T-helper 1 cell treated with Interleukin-12 subunit alpha and Interleukin-12 subunit beta and Interleukin-4 antibody, amounts not matched to agents 30 ng/mL and 1 ng/mL, for 36 hours (primary cell): ENCODE results near the gene CA7. TPM values are rescaled to one million over a fixed set of nuclear protein-coding genes. Genes with fewer than 3 reads are reported as not detected.

Experiments
- intact Hi-C: fragments of 100-400 bp; cut with micrococcal nuclease; formaldehyde crosslinking; loops from one replicate; pipeline ENCODE4 v1.15.1; 2024
- total RNA-seq: library from RNA; stranded (reverse); gene quantifications from 2 replicates; pipeline ENCODE4 v1.2.3, GENCODE V29; 2022

CA7 gene
- total RNA-seq, 1 donor from 2014 or later: not detected

GRCh38 chr16:66872943-66873684, 28.9 kb downstream of the CA7 start:
- intact Hi-C loops: loop anchor here (1.0 to 5.0 kb wide), 9 partner anchors 8 to 464 kb away; partner anchors contain the start of genes CIAO2B, CKLF, CMTM3 and DYNC1LI2

- intact Hi-C loops: loop anchor here (1.0 to 5.0 kb wide), 9 partner anchors 8 to 465 kb away; partner anchors contain the start of genes CIAO2B, CKLF, CMTM3 and DYNC1LI2
Measured at GRCh38 chr16:66873685-66874055, 29.5 kb downstream of the CA7 start.

- intact Hi-C loops: loop anchor here (5.0 kb wide), 1 partner anchor 222 kb away; no protein-coding TSS in a partner anchor
Measured at GRCh38 chr16:66874079-66874775, 30.0 kb downstream of the CA7 start.

GRCh38 chr16:66878067-66878466, 33.9 kb downstream of the CA7 start:
- intact Hi-C loops: loop anchor here (5.0 kb wide), 1 partner anchor 286 kb away; no protein-coding TSS in a partner anchor

- intact Hi-C loops: loop anchor here (1.0 to 5.0 kb wide), 6 partner anchors 7 to 367 kb away; partner anchors contain the start of genes CES2, CIAO2B, FHOD1 and MATCAP1
Measured at GRCh38 chr16:66880288-66881013, 36.2 kb downstream of the CA7 start, which contains the start of gene PDP2. PDP2 (plus strand) TSS chr16:66880515; CDS start chr16:66884285, 3,770 bp downstream.

GRCh38 chr16:66881014-66881417, 36.8 kb downstream of the CA7 start:
- intact Hi-C loops: loop anchor here (1.0 to 5.0 kb wide), 5 partner anchors 8 to 366 kb away; partner anchors contain the start of genes CES2, CIAO2B, FHOD1 and MATCAP1

GRCh38 chr16:66881560-66881959, 37.3 kb downstream of the CA7 start:
- intact Hi-C loops: loop anchor here (1.0 to 5.0 kb wide), 5 partner anchors 8 to 366 kb away; partner anchors contain the start of genes CES2, CIAO2B, FHOD1 and MATCAP1

GRCh38 chr16:66881964-66882508, 37.8 kb downstream of the CA7 start:
- intact Hi-C loops: loop anchor here (1.0 to 5.0 kb wide), 5 partner anchors 9 to 365 kb away; partner anchors contain the start of genes CES2, CIAO2B, FHOD1 and MATCAP1

GRCh38 chr16:66882702-66883101, 38.5 kb downstream of the CA7 start:
- intact Hi-C loops: loop anchor here (5.0 kb wide), 2 partner anchors 300 to 365 kb away; partner anchors contain the start of genes FHOD1, MATCAP1 and SLC9A5

GRCh38 chr16:66885491-66885890, 41.3 kb downstream of the CA7 start:
- intact Hi-C loops: no loop called here

GRCh38 chr16:66886321-66886720, 42.1 kb downstream of the CA7 start:
- intact Hi-C loops: no loop called here

- intact Hi-C loops: no loop called here
Measured at GRCh38 chr16:66886914-66887313, 42.7 kb downstream of the CA7 start.

GRCh38 chr16:66888647-66889615, 44.7 kb downstream of the CA7 start:
- intact Hi-C loops: no loop called here

GRCh38 chr16:66889622-66890021, 45.4 kb downstream of the CA7 start:
- intact Hi-C loops: no loop called here

GRCh38 chr16:66890799-66891198, 46.6 kb downstream of the CA7 start:
- intact Hi-C loops: no loop called here

GRCh38 chr16:66891360-66891759, 47.1 kb downstream of the CA7 start:
- intact Hi-C loops: no loop called here

GRCh38 chr16:66891797-66892196, 47.6 kb downstream of the CA7 start:
- intact Hi-C loops: no loop called here

- intact Hi-C loops: no loop called here
Measured at GRCh38 chr16:66894055-66894454, 49.8 kb downstream of the CA7 start.

- intact Hi-C loops: loop anchor here (1.0 kb wide), 3 partner anchors 33 to 59 kb away; no protein-coding TSS in a partner anchor
Measured at GRCh38 chr16:66894948-66895688, 50.9 kb downstream of the CA7 start.
